GM21576 (cell line): ENCODE results near the gene CCDC126.
"Not testable (repeated sequence)": the region's sequence is repeated elsewhere in the genome, so short reads cannot be mapped to it uniquely, and the experiment has no call there.

Experiments used
- ATAC-seq: cut with Tn5 transposase; IDR thresholded peaks from one replicate; pipeline ENCODE4 v1.9.1; 2021; ENCODE audit warnings: mild to moderate bottlenecking, moderate library complexity; ENCODE audit not compliant: unreplicated experiment

The CCDC126 gene

GRCh38 chr7:23622506-23622925 is 25.3 kb downstream of the CCDC126 start:
- no peak for ATAC-seq

- ATAC-seq, result no peak
Measured at GRCh38 chr7:23628370-23628769, 31.2 kb downstream of the CCDC126 start.

DNA sequence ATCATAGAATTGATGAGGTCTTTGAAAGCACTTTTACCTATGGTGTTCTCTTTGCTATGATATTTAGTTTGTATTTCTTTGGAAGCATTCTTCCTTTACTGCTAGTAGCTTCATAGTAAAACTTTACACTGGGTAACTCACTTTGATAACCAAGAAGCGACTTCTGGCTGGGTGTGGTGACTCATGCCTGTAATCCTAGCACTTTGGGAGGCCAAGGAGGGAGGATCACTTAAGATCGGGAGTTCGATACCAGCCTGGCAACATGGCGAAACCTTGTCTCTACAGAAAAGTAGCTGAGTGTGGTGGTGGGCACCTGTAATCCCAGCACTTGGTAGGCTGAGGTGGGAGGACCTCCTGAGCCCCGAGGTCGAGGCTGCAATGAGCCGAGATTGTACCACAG is 36.2 kb downstream of the CCDC126 start:
- no peak for ATAC-seq

DNA sequence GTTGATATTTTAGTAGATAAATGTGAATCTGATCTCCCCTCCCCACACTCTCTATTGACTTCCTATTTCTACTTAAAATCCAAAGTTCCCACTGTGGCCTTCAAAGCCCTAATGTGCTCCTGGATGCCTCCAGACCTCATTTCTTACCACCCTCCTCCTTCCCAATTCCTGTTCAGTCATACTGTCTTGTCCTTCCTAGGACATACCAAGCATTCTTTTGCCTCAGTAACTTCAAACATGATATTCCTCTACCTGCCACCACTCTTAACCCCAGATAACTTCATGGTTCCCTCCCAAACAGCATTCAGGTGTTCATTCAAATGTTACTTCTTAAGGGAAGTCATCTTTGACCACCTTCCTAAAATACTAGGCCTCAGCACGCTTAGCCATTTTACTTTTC is 48.6 kb downstream of the CCDC126 start:
- ATAC-seq, result no peak

DNA sequence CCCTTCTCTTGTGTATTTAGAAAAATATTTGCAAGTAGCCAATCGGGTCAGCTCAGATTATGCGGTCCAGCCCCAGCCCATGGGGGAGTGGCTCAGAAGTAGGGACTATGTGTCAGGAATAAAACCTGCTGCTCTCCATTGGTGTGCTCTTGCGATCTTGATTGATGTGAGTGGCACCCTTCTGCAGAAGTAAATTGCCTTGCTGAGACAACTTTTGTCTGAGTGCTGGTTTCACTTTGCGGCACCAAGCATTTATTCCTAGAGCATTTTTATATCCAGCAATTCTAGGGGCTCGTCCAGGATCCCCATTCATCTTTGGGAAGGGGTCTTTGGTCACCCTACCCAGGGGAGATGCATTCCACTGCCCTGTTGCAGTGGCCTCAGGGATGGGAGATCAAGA is 56.8 kb downstream of the CCDC126 start:
- no peak for ATAC-seq

GRCh38 chr7:23654508-23654907 is 57.3 kb downstream of the CCDC126 start:
- no peak for ATAC-seq

GRCh38 chr7:23655433-23655832 is 58.3 kb downstream of the CCDC126 start:
- no peak for ATAC-seq

DNA sequence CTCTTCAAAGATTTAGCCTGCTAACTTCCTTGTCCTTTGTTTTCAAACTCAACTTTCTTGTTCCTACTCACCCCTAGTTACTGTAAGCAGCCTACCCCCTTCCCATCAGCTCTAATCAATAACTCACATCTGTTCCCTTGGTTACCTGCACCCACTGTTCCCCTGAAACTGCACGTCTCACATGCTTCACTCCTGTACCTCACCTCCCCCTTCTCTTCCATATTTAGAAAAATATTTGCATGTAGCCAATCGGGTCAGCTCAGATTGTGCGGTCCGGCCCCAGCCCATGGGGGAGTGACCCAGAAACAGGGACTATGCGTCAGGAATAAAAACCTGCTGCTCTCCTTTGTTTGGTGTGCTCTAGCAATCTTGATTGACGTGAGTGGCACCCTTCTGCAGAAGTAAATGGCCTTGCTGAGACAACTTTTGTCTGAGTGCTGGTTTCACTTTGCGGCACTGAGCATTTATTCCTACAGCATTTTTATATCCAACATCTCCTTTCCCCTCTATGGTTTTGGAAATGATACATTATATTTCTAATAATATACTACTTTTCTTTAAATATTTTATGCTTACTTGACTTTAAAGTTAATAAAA is 61.7 kb downstream of the CCDC126 start:
- no peak for ATAC-seq

DNA sequence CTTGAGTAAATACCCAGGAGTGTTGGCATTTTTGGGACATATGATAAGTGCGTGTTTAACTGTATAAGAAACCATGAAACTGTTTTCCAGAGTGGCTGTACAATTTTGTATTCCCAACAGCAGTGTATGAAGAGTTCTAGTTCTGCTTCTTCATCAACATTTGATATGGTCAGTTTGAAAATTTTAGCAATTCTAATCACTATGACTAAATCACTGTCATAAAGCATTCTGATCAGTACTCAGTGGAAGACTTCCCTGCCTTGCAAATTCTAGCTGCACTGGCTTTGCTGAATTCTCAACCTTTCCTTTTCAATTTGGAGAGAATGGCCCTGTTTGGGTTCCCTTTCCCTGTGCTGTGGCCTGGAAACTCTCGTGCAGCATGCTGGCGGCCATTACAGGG is 64.2 kb downstream of the CCDC126 start:
- no peak for ATAC-seq

DNA sequence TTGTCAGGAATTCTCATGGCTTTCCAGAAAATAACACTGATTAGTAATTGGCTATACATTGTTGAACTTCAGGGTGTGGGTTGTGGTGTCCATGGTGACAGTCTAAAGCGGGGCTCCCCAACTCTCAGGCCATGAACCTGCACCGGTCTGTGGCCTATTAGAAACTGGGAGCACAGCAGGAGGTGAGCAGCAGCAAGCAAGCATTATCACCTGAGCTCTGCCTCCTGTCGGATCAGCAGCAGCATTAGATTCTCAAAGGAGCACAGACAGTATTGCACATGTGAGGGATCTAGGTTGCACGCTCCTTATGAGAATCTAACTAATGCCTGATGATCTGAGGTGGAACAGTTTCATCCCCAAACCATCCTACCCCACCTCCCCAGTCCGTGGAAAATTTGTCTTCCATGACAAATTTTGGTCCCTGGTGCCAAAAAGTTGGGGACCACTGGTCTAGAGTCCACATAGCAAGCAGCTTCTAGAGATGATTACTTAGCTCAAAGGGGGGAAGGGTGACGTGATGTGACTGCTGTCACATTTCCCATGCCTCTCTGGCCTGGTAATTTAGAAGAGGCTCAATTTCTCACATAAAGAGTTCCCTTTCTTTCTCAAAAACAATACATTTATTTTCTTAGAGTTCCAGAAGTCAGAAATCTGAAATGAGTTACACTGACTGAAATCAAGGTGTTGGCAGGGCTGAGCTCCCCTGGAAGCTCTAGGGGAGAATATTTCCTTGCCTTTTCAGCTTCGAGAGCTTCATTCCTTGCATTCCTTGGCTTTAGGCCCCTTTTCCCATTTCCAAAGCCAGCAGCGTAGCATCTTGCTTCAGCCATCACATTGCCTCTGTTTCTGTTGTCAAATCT is 65.2 kb downstream of the CCDC126 start:
- ATAC-seq, result no peak

- ATAC-seq, result no peak
Measured at GRCh38 chr7:23662984-23663313, 65.8 kb downstream of the CCDC126 start.

GRCh38 chr7:23664122-23664521 is 66.9 kb downstream of the CCDC126 start:
- no peak for ATAC-seq

- ATAC-seq, result no peak
Measured at GRCh38 chr7:23672033-23672432, 74.9 kb downstream of the CCDC126 start.

DNA sequence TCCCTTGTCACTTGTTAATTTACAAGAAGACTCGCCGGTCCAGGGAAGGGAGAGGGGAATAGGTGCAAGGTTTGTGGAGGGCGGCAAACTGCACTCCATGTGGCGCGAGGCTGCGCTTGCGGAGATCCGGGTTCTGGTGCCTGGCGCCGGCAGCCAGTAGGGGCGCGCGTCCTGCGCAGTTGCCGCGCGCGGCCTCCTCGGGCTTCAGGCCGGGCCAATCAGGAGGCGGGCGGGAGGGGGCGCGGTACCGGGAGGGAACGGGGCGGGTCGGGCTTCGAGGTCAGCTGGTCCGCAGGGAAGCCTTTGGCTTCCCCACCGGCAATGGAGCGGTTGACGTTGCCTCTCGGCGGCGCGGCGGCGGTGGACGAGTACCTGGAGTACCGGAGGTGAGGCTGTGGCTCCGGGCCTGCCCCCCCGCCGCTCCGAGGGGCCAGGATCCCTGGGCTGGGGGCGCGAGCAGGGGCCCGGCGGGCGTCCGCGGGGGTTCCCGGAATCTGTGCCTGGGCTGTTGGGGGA is 82.8 kb downstream of the CCDC126 start, which contains the start of gene FAM221A:
Gene FAM221A, plus strand, starts transcription at position 302 of the 516 bp plus-strand sequence. Its CDS starts 20 bp downstream, at position 322.
- ATAC-seq, result peak; percentile 89

DNA sequence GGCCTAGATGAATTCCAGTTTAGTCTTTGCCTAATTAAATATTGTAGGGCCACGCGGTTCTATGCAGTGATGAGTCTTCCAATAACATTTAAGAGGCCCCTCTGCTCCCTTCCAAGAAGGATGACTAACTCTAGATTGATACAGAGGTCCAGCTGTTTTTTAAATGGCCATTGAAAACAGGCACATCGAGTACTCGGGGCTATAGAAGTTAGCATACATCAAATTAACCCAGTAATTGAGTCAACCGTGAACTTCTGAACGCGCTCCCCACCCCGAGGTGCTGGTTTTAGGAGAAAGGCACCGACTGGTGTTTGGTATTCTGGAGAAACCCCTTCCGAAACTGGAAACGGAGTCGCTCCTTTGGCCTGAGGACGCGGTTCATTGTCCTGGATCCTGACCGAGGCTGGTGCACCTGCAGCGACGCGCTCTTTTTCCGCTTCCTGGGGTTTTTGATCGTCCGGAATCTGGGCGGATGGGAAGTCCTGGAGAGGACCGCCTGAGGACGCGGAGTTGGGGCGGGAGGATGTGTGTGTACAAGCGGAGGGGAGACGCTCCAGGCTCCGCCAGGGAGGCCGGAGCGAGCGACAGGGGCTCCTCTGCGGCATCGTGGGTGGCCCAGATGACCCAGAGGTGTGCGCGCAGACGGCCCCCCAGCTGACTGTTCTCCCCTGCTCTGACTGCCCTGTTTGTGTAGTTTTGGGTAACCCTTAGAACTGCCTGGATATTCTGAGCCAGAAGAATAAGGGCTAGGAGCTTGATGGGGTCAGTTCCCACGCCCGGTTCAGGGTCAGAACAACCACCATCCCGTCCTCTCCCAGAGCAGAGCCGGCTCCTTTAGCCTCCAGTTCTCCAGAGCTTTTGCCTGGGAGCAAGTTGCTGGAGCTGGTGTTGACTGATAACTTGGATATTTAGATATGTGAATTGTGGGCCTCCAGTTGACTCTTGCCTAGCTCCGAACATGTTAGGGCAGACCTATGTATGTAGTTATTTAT is 83.5 kb downstream of the CCDC126 start:
- ATAC-seq, result peak; percentile 34

DNA sequence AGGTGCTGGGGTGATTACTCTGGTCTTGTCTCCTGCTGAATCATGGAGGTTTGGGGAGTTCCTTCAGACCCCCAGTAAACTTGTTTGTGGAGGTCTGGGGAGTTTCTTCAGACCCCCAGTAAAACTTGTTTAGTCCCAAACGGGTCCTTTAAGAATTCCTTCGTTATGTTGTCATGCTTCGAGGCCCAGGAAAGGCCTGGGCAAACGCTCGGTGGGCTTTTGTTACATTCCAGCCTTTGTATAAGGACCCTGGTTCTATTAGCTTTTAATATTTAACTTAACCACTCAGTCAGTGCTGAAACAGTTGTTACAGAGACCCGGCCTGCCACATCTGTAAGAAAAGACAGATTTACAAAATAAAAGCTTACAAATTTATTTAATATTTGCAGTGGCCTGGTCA is 86.9 kb downstream of the CCDC126 start:
- not testable (repeated sequence) for ATAC-seq

DNA sequence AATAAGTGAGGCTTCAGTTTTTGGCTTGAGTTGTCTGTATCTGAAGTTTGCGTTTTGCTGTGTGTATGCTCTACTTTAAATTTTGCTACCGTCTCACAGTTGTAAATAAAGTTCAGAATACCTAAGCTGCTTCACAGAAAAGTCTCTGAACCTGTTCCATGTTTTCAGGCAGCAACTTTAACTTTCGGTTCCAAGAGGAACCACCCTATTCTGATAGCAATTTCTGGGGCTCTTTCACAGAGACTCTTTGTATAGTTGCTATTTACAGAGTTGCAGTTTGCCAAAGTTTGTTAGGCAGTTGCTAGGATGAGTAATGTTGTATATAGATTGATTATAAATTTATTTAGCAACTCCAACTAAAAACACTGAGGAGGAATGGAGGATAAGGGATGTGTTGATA is 88.5 kb downstream of the CCDC126 start:
- ATAC-seq, result no peak

GRCh38 chr7:23687011-23687410 is 89.8 kb downstream of the CCDC126 start:
- no peak for ATAC-seq

DNA sequence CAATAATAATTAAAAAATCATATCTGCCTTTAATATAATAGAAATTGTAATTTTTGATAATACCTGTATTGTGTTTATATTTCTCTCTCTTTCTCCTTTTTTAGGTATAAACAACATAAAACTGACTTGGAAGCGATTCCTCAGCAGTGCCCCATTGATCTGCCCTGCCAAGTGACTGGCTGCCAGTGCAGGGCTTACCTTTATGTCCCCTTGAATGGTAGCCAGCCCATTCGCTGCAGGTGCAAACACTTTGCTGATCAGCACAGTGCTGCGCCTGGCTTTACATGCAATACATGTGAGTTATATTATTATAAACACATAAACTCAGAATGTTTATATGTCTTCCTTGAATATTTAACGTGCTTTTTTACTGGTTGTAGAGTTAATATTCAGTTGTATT is 92.0 kb downstream of the CCDC126 start:
- ATAC-seq, result no peak

GRCh38 chr7:23691320-23691719 is 94.1 kb downstream of the CCDC126 start:
- ATAC-seq, result no peak

GRCh38 chr7:23693224-23693623 is 96.0 kb downstream of the CCDC126 start:
- ATAC-seq, result no peak
